GM13976 (cell line): ENCODE results near the gene NHEJ1.
A peak's percentile ranks its signal among the peaks of the same experiment; 100 is the strongest.

Experiments
- DNase-seq: peaks from one replicate; pipeline ENCODE4 v3.0.0; 2012; ENCODE audit warnings: low spot score
- in situ Hi-C: fragments of 300-500 bp; cut with MboI; formaldehyde crosslinking; loops from one replicate; pipeline ENCODE4 v1.12.0; 2022; ENCODE audit warnings: low sequenced_read_pairs, mixed read lengths, inconsistent platforms; ENCODE audit not compliant: unreplicated experiment
- TF ChIP-seq, protein P1 (sequence below): IDR thresholded peaks from 2 replicates; pipeline ENCODE4 v1.5.1; 2012; ENCODE audit warnings: borderline replicate concordance, mild to moderate bottlenecking; ENCODE audit not compliant: insufficient read depth; ENCODE audit errors: extremely low read depth, missing control alignments, control extremely low read depth

The NHEJ1 gene

GRCh38 chr2:219058541-219059374 lies 101.9 kb downstream of the NHEJ1 start:
- in situ Hi-C loops, result no loop called here
- DNase-seq, result peak; percentile 47
- TF ChIP-seq, protein P1, sequence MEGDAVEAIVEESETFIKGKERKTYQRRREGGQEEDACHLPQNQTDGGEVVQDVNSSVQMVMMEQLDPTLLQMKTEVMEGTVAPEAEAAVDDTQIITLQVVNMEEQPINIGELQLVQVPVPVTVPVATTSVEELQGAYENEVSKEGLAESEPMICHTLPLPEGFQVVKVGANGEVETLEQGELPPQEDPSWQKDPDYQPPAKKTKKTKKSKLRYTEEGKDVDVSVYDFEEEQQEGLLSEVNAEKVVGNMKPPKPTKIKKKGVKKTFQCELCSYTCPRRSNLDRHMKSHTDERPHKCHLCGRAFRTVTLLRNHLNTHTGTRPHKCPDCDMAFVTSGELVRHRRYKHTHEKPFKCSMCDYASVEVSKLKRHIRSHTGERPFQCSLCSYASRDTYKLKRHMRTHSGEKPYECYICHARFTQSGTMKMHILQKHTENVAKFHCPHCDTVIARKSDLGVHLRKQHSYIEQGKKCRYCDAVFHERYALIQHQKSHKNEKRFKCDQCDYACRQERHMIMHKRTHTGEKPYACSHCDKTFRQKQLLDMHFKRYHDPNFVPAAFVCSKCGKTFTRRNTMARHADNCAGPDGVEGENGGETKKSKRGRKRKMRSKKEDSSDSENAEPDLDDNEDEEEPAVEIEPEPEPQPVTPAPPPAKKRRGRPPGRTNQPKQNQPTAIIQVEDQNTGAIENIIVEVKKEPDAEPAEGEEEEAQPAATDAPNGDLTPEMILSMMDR, result no peak

GRCh38 chr2:219057709-219058540 lies 102.7 kb downstream of the NHEJ1 start:
- TF ChIP-seq, protein P1, result peak; percentile 97
- peak; percentile 94 for DNase-seq
- in situ Hi-C loops, result no loop called here

GRCh38 chr2:219056896-219057708 lies 103.5 kb downstream of the NHEJ1 start:
- DNase-seq, result no peak
- in situ Hi-C loops, result no loop called here
- TF ChIP-seq, protein P1, result no peak

GRCh38 chr2:219056176-219056895 lies 104.3 kb downstream of the NHEJ1 start:
- no peak for DNase-seq
- TF ChIP-seq, protein P1, result no peak
- in situ Hi-C loops, result no loop called here

GRCh38 chr2:219054956-219055903 lies 105.4 kb downstream of the NHEJ1 start:
- DNase-seq, result no peak
- in situ Hi-C loops, result no loop called here
- TF ChIP-seq, protein P1, result no peak
